GM12874 (cell line): ENCODE data around the gene TMPRSS5.

ENCODE experiments used
- TF ChIP-seq, protein P1 (sequence below): IDR thresholded peaks from 2 replicates; pipeline ENCODE4 v1.5.1; 2011; ENCODE audit warnings: low read depth, mild to moderate bottlenecking, control low read depth, low read length, moderate library complexity; ENCODE audit not compliant: insufficient read depth

TMPRSS5 gene

GRCh38 chr11:113683481-113684046 is 22.5 kb downstream of the TMPRSS5 start:
- TF ChIP-seq, protein P1, sequence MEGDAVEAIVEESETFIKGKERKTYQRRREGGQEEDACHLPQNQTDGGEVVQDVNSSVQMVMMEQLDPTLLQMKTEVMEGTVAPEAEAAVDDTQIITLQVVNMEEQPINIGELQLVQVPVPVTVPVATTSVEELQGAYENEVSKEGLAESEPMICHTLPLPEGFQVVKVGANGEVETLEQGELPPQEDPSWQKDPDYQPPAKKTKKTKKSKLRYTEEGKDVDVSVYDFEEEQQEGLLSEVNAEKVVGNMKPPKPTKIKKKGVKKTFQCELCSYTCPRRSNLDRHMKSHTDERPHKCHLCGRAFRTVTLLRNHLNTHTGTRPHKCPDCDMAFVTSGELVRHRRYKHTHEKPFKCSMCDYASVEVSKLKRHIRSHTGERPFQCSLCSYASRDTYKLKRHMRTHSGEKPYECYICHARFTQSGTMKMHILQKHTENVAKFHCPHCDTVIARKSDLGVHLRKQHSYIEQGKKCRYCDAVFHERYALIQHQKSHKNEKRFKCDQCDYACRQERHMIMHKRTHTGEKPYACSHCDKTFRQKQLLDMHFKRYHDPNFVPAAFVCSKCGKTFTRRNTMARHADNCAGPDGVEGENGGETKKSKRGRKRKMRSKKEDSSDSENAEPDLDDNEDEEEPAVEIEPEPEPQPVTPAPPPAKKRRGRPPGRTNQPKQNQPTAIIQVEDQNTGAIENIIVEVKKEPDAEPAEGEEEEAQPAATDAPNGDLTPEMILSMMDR: no peak

DNA sequence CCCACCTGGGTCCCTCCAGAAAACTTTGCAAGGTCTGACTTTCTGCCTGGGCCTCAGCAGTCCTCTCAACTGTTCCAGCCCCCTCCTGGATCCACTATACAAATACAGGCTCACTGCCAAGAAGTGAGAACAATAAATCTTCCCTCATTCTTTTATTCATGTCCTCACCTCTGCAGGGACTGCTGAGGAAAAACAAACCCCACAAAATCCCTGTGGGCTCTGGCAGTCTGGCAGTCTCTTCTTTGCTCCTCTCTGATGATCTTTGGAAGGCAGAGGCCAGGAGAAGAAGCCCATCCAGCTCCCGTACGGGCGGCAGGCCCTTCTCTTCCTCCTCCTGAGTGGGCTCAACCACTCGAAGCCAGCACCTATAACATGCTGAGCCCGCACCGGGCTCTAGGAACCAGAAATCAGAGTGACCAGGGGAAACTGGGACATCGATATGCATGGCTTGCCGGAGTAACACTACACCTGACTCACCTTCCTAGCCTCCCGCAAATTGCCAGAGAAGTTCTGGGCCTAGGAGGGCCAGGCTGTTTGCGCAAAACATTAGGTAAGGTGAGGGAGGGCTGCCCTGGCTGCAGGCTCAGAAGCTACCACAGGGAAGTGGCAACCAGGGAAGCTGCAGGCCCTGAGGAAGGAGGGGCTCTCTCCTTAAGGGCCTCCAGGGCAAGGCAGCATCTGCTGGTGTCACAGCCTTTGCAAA is 24.2 kb downstream of the TMPRSS5 start:
- TF ChIP-seq, protein P1: no peak

- TF ChIP-seq, protein P1: no peak
Measured at GRCh38 chr11:113681282-113681681, 24.8 kb downstream of the TMPRSS5 start.

- TF ChIP-seq, protein P1: no peak
Measured at GRCh38 chr11:113677685-113678084, 28.4 kb downstream of the TMPRSS5 start.

GRCh38 chr11:113675565-113675964 is 30.5 kb downstream of the TMPRSS5 start:
- TF ChIP-seq, protein P1: no peak

DNA sequence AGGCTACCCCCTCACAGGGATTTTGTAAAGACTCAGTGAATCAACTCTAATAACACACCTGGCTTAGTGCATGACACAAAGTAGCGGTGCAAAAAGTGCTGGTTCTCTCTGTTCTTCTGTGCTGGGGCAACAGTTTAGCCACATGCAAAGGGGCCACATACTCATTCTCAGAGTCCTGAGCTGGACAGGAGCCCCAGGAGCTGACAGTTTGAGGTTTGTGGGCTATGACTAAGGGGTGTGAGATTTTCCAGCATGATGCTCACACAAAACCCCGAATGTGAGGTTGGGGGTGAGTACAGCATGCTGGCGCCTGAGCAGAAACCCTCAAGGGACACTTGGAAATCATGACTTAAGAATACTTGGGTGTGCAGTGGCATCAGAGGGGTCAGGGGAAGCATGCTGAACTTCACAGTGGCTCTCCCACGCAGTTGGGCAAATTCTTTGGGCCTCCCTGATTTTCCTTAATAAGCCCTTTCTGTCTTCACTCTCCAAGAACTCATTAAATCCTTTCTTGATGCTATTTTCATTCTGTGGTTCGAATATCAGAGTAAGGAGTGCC is 31.0 kb downstream of the TMPRSS5 start:
- TF ChIP-seq, protein P1: no peak

- TF ChIP-seq, protein P1: no peak
Measured at GRCh38 chr11:113674397-113674685, 31.8 kb downstream of the TMPRSS5 start.
